Testis (tissue), 3 donors: ENCODE measurements around the gene THAP12. TPM values are rescaled to one million over a fixed set of nuclear protein-coding genes. Genes with fewer than 3 reads are reported as not detected.

Experiments
- DNase-seq: peaks from one replicate; pipeline ENCODE4 v3.0.0-alpha.2; 2019
- H3K27ac ChIP-seq, 2 donors: fragments of 200-600 bp; sonication (generic); one replicate each; pipeline ENCODE4 v1.5.1; 2019
- H3K27me3 ChIP-seq: fragments of 200-600 bp; sonication (generic); one replicate; pipeline ENCODE4 v1.5.1; 2019
- H3K36me3 ChIP-seq: fragments of 200-600 bp; sonication (generic); one replicate; pipeline ENCODE4 v1.5.1; 2017; ENCODE audit warnings: low read depth; ENCODE audit errors: missing control alignments
- H3K4me1 ChIP-seq: fragments of 200-600 bp; sonication (generic); one replicate; pipeline ENCODE4 v1.5.1; 2019
- H3K4me3 ChIP-seq, 2 donors: fragments of 200-600 bp; sonication (generic); one replicate each; pipeline ENCODE4 v1.5.1; 2017 to 2019
- H3K9me3 ChIP-seq: fragments of 200-600 bp; sonication (generic); one replicate; pipeline ENCODE4 v1.5.1; 2017
- CTCF ChIP-seq, 3 experiments: fragments of 450-650 bp in 2 of 3; fragments of 200-600 bp in 1 of 3; sonication (generic) in 1 of 3; IDR thresholded peaks; one replicate each; pipeline ENCODE4 v1.5.1; 2016 to 2019; ENCODE audit warnings: antibody characterized with exemption in 3 of 3, mild to moderate bottlenecking in 2 of 3, moderate library complexity in 1 of 3
- POLR2A ChIP-seq: fragments of 450-650 bp; IDR thresholded peaks from one replicate; pipeline ENCODE4 v1.6.1; 2017; ENCODE audit warnings: antibody characterized with exemption, mild to moderate bottlenecking, moderate library complexity
- WGBS, 2 donors: methylation state at CpG; one replicate each; pipeline ENCODE4 v1.1.5; 2018; 5-methylcytosine and 5-hydroxymethylcytosine counted together
- intact Hi-C: fragments of 100-400 bp; cut with DNase I; formaldehyde crosslinking; loops from one replicate; pipeline ENCODE4 v1.15.1; 2023; ENCODE audit warnings: low total_unique reads
- polyA plus RNA-seq: library from polyadenylated mRNA; stranded (reverse); fragments of 350-450 nt; fragmentation: Illumina TruSeq; extraction: RNeasy Lipid Tissue Mini Kit (QIAGEN cat#74804); gene quantifications from one replicate; pipeline ENCODE4 v1.2.3, GENCODE V29; 2014; ENCODE audit warnings: low read depth, low replicate concordance; ENCODE audit not compliant: insufficient read depth
- total RNA-seq, 2 donors: library from RNA; depleted of rRNA; stranded (reverse); fragments of >200 nt; gene quantifications; one replicate each; pipeline ENCODE4 v1.2.3, GENCODE V29; 2016

The THAP12 gene
- total and polyA plus RNA-seq, 3 donors from 2014 or later: 37.7 to 41.0 (median 39.8) TPM

- 85 to 87% methylated on average over 7 of the region's 7 CpGs for WGBS, 2 donors
- intact Hi-C loops: no loop called here
- TF ChIP-seq CTCF (IDR thresholded peaks at IDR 0.05): no peak
- TF ChIP-seq POLR2A: no peak
- Histone ChIP-seq H3K27ac (no peak overlapping the region), H3K36me3 (no peaks in the 10 kb centered on the region), H3K4me1 (no peaks in the 10 kb centered on the region), H3K9me3 (no peaks in the 10 kb centered on the region), H3K27me3 (no peaks in the 10 kb centered on the region), H3K4me3 (no peak overlapping the region)
- DNase-seq: no peak
These were observed 11.0 kb upstream of the THAP12 start for GRCh38 chr11:76391811-76392475.

- no peak for DNase-seq
- WGBS, 2 donors: 57 to 63% methylated on average over 6 of the region's 6 CpGs
- TF ChIP-seq POLR2A (no peak), CTCF (IDR thresholded peaks at IDR 0.05) (no peak)
- Histone ChIP-seq H3K4me1 (no peaks in the 10 kb centered on the region), H3K4me3 (no peak overlapping the region), H3K27ac (no peak overlapping the region), H3K36me3 (no peaks in the 10 kb centered on the region), H3K9me3 (no peaks in the 10 kb centered on the region), H3K27me3 (no peaks in the 10 kb centered on the region)
- intact Hi-C loops: no loop called here
These were observed 10.1 kb upstream of the THAP12 start for GRCh38 chr11:76391021-76391420.

GRCh38 chr11:76388408-76388807, 7.5 kb upstream of the THAP12 start:
- intact Hi-C loops: no loop called here
- H3K36me3 ChIP-seq: no peaks in the 10 kb centered on the region
- H3K4me3 ChIP-seq: no peak overlapping the region
- WGBS, 2 donors: 85 to 99% methylated on average over 2 of the region's 2 CpGs
- H3K9me3 ChIP-seq: no peaks in the 10 kb centered on the region
- no peak for TF ChIP-seq POLR2A
- no peak for TF ChIP-seq CTCF (IDR thresholded peaks at IDR 0.05)
- no peak overlapping the region for H3K27ac ChIP-seq
- no peak for DNase-seq
- no peaks in the 10 kb centered on the region for H3K27me3 ChIP-seq
- H3K4me1 ChIP-seq: no peaks in the 10 kb centered on the region

GRCh38 chr11:76385903-76386302, 5.0 kb upstream of the THAP12 start:
- H3K4me3 ChIP-seq: no peak overlapping the region
- DNase-seq: no peak
- H3K36me3 ChIP-seq: no peaks in the 10 kb centered on the region
- no peaks in the 10 kb centered on the region for H3K9me3 ChIP-seq
- intact Hi-C loops: no loop called here
- peaks cover 7% of the 10 kb centered on the region for H3K4me1 ChIP-seq
- no peaks in the 10 kb centered on the region for H3K27me3 ChIP-seq
- TF ChIP-seq CTCF (IDR thresholded peaks at IDR 0.05) (no peak), POLR2A (no peak)
- H3K27ac ChIP-seq: no peak overlapping the region
- WGBS, 2 donors: 83% methylated on average over 5 of the region's 5 CpGs

GRCh38 chr11:76382209-76382608, 1.3 kb upstream of the THAP12 start:
- H3K9me3 ChIP-seq: no peaks in the 10 kb centered on the region
- DNase-seq: no peak
- H3K4me3 ChIP-seq: no peak overlapping the region
- H3K4me1 ChIP-seq: peaks cover 14% of the 10 kb centered on the region
- no peak overlapping the region for H3K27ac ChIP-seq
- intact Hi-C loops: no loop called here
- H3K27me3 ChIP-seq: no peaks in the 10 kb centered on the region
- H3K36me3 ChIP-seq: no peaks in the 10 kb centered on the region
- TF ChIP-seq CTCF (IDR thresholded peaks at IDR 0.05): no peak
- no peak for TF ChIP-seq POLR2A
- WGBS, 2 donors: 67 to 71% methylated on average over 6 of the region's 6 CpGs
